Karpas-422 (cell line): Measurements from ENCODE around the gene SSX4B. TPM values are rescaled to one million over a fixed set of nuclear protein-coding genes. Genes with fewer than 3 reads are reported as not detected.
"Not testable (repeated sequence)": the region's sequence is repeated elsewhere in the genome, so short reads cannot be mapped to it uniquely, and the experiment has no call there.

Source experiments
- DNase-seq: peaks from one replicate; pipeline ENCODE4 v3.0.0-alpha.2; 2015
- H2AFZ ChIP-seq: fragments of 200-600 bp; sonication (generic); 2 replicates; pipeline ENCODE4 v1.6.1; 2014; ENCODE audit warnings: antibody characterized with exemption, low read length, mixed read lengths
- H3K27ac ChIP-seq: fragments of 200-600 bp; sonication (generic); 2 replicates; pipeline ENCODE4 v1.5.1; 2014; ENCODE audit warnings: mild to moderate bottlenecking, low read length, moderate library complexity
- H3K27me3 ChIP-seq: fragments of 200-600 bp; sonication (generic); 2 replicates; pipeline ENCODE4 v1.6.1; 2014; ENCODE audit warnings: low read length, mixed read lengths
- H3K36me3 ChIP-seq: fragments of 200-600 bp; sonication (generic); 2 replicates; pipeline ENCODE4 v1.6.1; 2014; ENCODE audit warnings: low read length, mixed read lengths; ENCODE audit not compliant: insufficient read depth
- H3K4me1 ChIP-seq: fragments of 200-600 bp; sonication (generic); 2 replicates; pipeline ENCODE4 v1.6.1; 2014; ENCODE audit warnings: mild to moderate bottlenecking, low read length, mixed read lengths
- H3K4me2 ChIP-seq: fragments of 200-600 bp; sonication (generic); 2 replicates; pipeline ENCODE4 v1.6.1; 2014; ENCODE audit warnings: low read length, low read depth, mild to moderate bottlenecking; ENCODE audit not compliant: poor library complexity, severe bottlenecking
- H3K4me3 ChIP-seq: fragments of 200-600 bp; sonication (generic); 2 replicates; pipeline ENCODE4 v1.5.1; 2014; ENCODE audit warnings: mild to moderate bottlenecking, antibody characterized with exemption, low read length, mixed read lengths
- H3K79me2 ChIP-seq: fragments of 200-600 bp; sonication (generic); 2 replicates; pipeline ENCODE4 v1.6.1; 2014; ENCODE audit warnings: mild to moderate bottlenecking, low read length, mixed read lengths
- H3K9ac ChIP-seq: fragments of 200-600 bp; sonication (generic); 2 replicates; pipeline ENCODE4 v1.6.0; 2014; ENCODE audit warnings: low read length
- H3K9me2 ChIP-seq: fragments of 200-600 bp; sonication (generic), shearing (Covaris generic); replicated peaks from 2 replicates; pipeline ENCODE4 v1.6.0; 2014; ENCODE audit warnings: mild to moderate bottlenecking, low read length, moderate library complexity; ENCODE audit not compliant: insufficient read depth
- H3K9me3 ChIP-seq: fragments of 300-700, 200-600 bp; sonication (generic); 2 replicates; pipeline ENCODE4 v1.6.1; 2014; ENCODE audit warnings: low read length, mixed read lengths
- H4K20me1 ChIP-seq: fragments of 200-600 bp; sonication (generic); 2 replicates; pipeline ENCODE4 v1.6.1; 2014; ENCODE audit warnings: mild to moderate bottlenecking, antibody characterized with exemption, low read length, low read depth; ENCODE audit not compliant: insufficient read depth
- total RNA-seq: library from RNA; depleted of rRNA; stranded (reverse); fragments of >200 nt; shearing (Covaris generic); gene quantifications from 2 replicates; pipeline ENCODE4 v1.2.3, GENCODE V29; 2014; ENCODE audit warnings: low replicate concordance; rRNA removed

Gene SSX4B
- total RNA-seq, result not detected in 2 replicates

- not testable (repeated sequence) for H4K20me1 ChIP-seq, H3K4me3 ChIP-seq, H3K9me2 ChIP-seq, H3K36me3 ChIP-seq, DNase-seq, H2AFZ ChIP-seq, H3K4me1 ChIP-seq, H3K9ac ChIP-seq, H3K79me2 ChIP-seq, H3K27me3 ChIP-seq, H3K27ac ChIP-seq, H3K9me3 ChIP-seq, H3K4me2 ChIP-seq
Observed at GRCh38 chrX:48411860-48412259, at the start of gene SSX4B. Gene SSX4B, minus strand, starts transcription at chrX:48411960. Its CDS starts 588 bp downstream, at chrX:48411372.

GRCh38 chrX:48460606-48461005, 48.8 kb upstream of the SSX4B start:
- Histone ChIP-seq H2AFZ (no peak overlapping the region), H3K27me3 (no peaks in the 10 kb centered on the region), H3K4me2 (no peak overlapping the region), H3K9me2 (no peaks in the 10 kb centered on the region), H3K36me3 (no peaks in the 10 kb centered on the region), H3K9ac (no peak overlapping the region), H3K79me2 (no peaks in the 10 kb centered on the region), H3K4me3 (no peak overlapping the region), H4K20me1 (no peaks in the 10 kb centered on the region), H3K27ac (no peak overlapping the region), H3K4me1 (no peaks in the 10 kb centered on the region), H3K9me3 (no peaks in the 10 kb centered on the region)
- DNase-seq, result peak; percentile 29

- Histone ChIP-seq H3K27ac (no peak overlapping the region), H3K9me2 (no peaks in the 10 kb centered on the region), H3K27me3 (no peaks in the 10 kb centered on the region), H3K4me1 (no peaks in the 10 kb centered on the region), H3K4me2 (no peak overlapping the region), H3K9me3 (no peaks in the 10 kb centered on the region), H4K20me1 (no peaks in the 10 kb centered on the region), H3K36me3 (no peaks in the 10 kb centered on the region), H3K4me3 (no peak overlapping the region), H2AFZ (no peak overlapping the region), H3K9ac (no peak overlapping the region), H3K79me2 (no peaks in the 10 kb centered on the region)
- peak; percentile 20 for DNase-seq
Observed at GRCh38 chrX:48460031-48460430, 48.3 kb upstream of the SSX4B start.

- H2AFZ ChIP-seq, result no peak overlapping the region
- no peak overlapping the region for H3K9ac ChIP-seq
- H4K20me1 ChIP-seq, result no peaks in the 10 kb centered on the region
- no peak overlapping the region for H3K4me3 ChIP-seq
- H3K27me3 ChIP-seq, result no peaks in the 10 kb centered on the region
- no peak overlapping the region for H3K4me2 ChIP-seq
- no peak overlapping the region for H3K27ac ChIP-seq
- no peaks in the 10 kb centered on the region for H3K79me2 ChIP-seq
- H3K36me3 ChIP-seq, result no peaks in the 10 kb centered on the region
- H3K9me3 ChIP-seq, result no peaks in the 10 kb centered on the region
- no peaks in the 10 kb centered on the region for H3K9me2 ChIP-seq
- no peaks in the 10 kb centered on the region for H3K4me1 ChIP-seq
- DNase-seq, result peak; percentile 29
Observed at GRCh38 chrX:48459483-48459882, 47.7 kb upstream of the SSX4B start.

- Histone ChIP-seq H3K4me3 (no peak overlapping the region), H3K9me2 (no peaks in the 10 kb centered on the region), H3K4me2 (no peak overlapping the region), H3K27ac (no peak overlapping the region), H3K9me3 (no peaks in the 10 kb centered on the region), H2AFZ (no peak overlapping the region), H3K4me1 (no peaks in the 10 kb centered on the region), H4K20me1 (no peaks in the 10 kb centered on the region), H3K79me2 (no peaks in the 10 kb centered on the region), H3K27me3 (no peaks in the 10 kb centered on the region), H3K9ac (no peak overlapping the region), H3K36me3 (no peaks in the 10 kb centered on the region)
- peak; percentile 12 for DNase-seq
Observed at GRCh38 chrX:48458711-48459110, 47.0 kb upstream of the SSX4B start.

GRCh38 chrX:48456628-48457331, 45.0 kb upstream of the SSX4B start:
- Histone ChIP-seq H3K36me3 (no peaks in the 10 kb centered on the region), H3K9me3 (no peaks in the 10 kb centered on the region), H3K27me3 (no peaks in the 10 kb centered on the region), H3K9me2 (no peaks in the 10 kb centered on the region), H3K9ac (no peak overlapping the region), H3K4me2 (no peak overlapping the region), H3K79me2 (no peaks in the 10 kb centered on the region), H2AFZ (no peak overlapping the region), H4K20me1 (no peaks in the 10 kb centered on the region), H3K27ac (no peak overlapping the region), H3K4me1 (no peaks in the 10 kb centered on the region), H3K4me3 (no peak overlapping the region)
- DNase-seq, result peak; percentile 16

GRCh38 chrX:48451708-48452107, 39.9 kb upstream of the SSX4B start:
- Histone ChIP-seq H3K9me2 (no peaks in the 10 kb centered on the region), H2AFZ (no peak overlapping the region), H3K27ac (no peak overlapping the region), H3K9ac (no peak overlapping the region), H3K27me3 (no peaks in the 10 kb centered on the region), H3K79me2 (no peaks in the 10 kb centered on the region), H3K36me3 (no peaks in the 10 kb centered on the region), H3K4me2 (no peak overlapping the region), H4K20me1 (no peaks in the 10 kb centered on the region), H3K9me3 (no peaks in the 10 kb centered on the region), H3K4me1 (no peaks in the 10 kb centered on the region), H3K4me3 (no peak overlapping the region)
- no peak for DNase-seq

GRCh38 chrX:48450076-48450475, 38.3 kb upstream of the SSX4B start:
- Histone ChIP-seq H3K4me3 (no peak overlapping the region), H4K20me1 (no peaks in the 10 kb centered on the region), H3K27ac (no peak overlapping the region), H3K9me3 (no peaks in the 10 kb centered on the region), H3K9ac (no peak overlapping the region), H3K9me2 (no peaks in the 10 kb centered on the region), H2AFZ (no peak overlapping the region), H3K79me2 (no peaks in the 10 kb centered on the region), H3K4me1 (no peaks in the 10 kb centered on the region), H3K36me3 (no peaks in the 10 kb centered on the region), H3K4me2 (no peak overlapping the region), H3K27me3 (no peaks in the 10 kb centered on the region)
- DNase-seq, result peak; percentile 16
